ENCODE measurements around the gene GRAMD4. TPM values are rescaled to one million over a fixed set of nuclear protein-coding genes. Genes with fewer than 3 reads are reported as not detected.

Gene GRAMD4
- total RNA-seq, 1 donor from 2014 or later, result 34.9 TPM

GRCh38 chr22:46688949-46689348 is 68.8 kb downstream of the GRAMD4 start:
- DNase-seq (ENCODE audit: low spot score), result no peak

- DNase-seq (ENCODE audit: low spot score), result no peak
Observed at GRCh38 chr22:46690146-46690545, 70.0 kb downstream of the GRAMD4 start.

- no peak for DNase-seq (ENCODE audit: low spot score)
Observed at GRCh38 chr22:46691571-46691970, 71.4 kb downstream of the GRAMD4 start.

GRCh38 chr22:46693634-46694415 is 73.6 kb downstream of the GRAMD4 start:
- DNase-seq (ENCODE audit: low spot score), result no peak

GRCh38 chr22:46694416-46695170 is 74.4 kb downstream of the GRAMD4 start:
- no peak for DNase-seq (ENCODE audit: low spot score)

- DNase-seq (ENCODE audit: low spot score), result no peak
Observed at GRCh38 chr22:46695346-46696228, 75.4 kb downstream of the GRAMD4 start.

- no peak for DNase-seq (ENCODE audit: low spot score)
Observed at GRCh38 chr22:46696229-46696518, 76.0 kb downstream of the GRAMD4 start.

GRCh38 chr22:46696614-46697013 is 76.4 kb downstream of the GRAMD4 start:
- DNase-seq (ENCODE audit: low spot score), result no peak

- no peak for DNase-seq (ENCODE audit: low spot score)
Observed at GRCh38 chr22:46697811-46698515, 77.8 kb downstream of the GRAMD4 start.

GRCh38 chr22:46699091-46699490 is 78.9 kb downstream of the GRAMD4 start:
- no peak for DNase-seq (ENCODE audit: low spot score)

- no peak for DNase-seq (ENCODE audit: low spot score)
Observed at GRCh38 chr22:46701262-46701661, 81.1 kb downstream of the GRAMD4 start.

- DNase-seq (ENCODE audit: low spot score), result no peak
Observed at GRCh38 chr22:46703171-46703995, 83.2 kb downstream of the GRAMD4 start.

- no peak for DNase-seq (ENCODE audit: low spot score)
Observed at GRCh38 chr22:46703996-46704370, 83.8 kb downstream of the GRAMD4 start.

- no peak for DNase-seq (ENCODE audit: low spot score)
Observed at GRCh38 chr22:46706060-46706459, 85.9 kb downstream of the GRAMD4 start.

GRCh38 chr22:46707305-46707704 is 87.1 kb downstream of the GRAMD4 start:
- DNase-seq (ENCODE audit: low spot score), result no peak

GRCh38 chr22:46707827-46708570 is 87.8 kb downstream of the GRAMD4 start:
- DNase-seq (ENCODE audit: low spot score), result no peak

GRCh38 chr22:46708766-46709330 is 88.7 kb downstream of the GRAMD4 start:
- no peak for DNase-seq (ENCODE audit: low spot score)

- DNase-seq (ENCODE audit: low spot score), result no peak
Observed at GRCh38 chr22:46710806-46711205, 90.6 kb downstream of the GRAMD4 start.

- DNase-seq (ENCODE audit: low spot score), result no peak
Observed at GRCh38 chr22:46712288-46712687, 92.1 kb downstream of the GRAMD4 start.

- no peak for DNase-seq (ENCODE audit: low spot score)
Observed at GRCh38 chr22:46714550-46714949, 94.4 kb downstream of the GRAMD4 start.
